Medulla oblongata (tissue), 1 donor: ENCODE measurements around the gene RERE.
"Not testable (repeated sequence)": the region's sequence is repeated elsewhere in the genome, so short reads cannot be mapped to it uniquely, and the experiment has no call there.

Experiments used
- DNase-seq: peaks from one replicate; pipeline ENCODE4 v3.0.0-alpha.2; 2015; ENCODE audit errors: extremely low spot score

RERE gene

GRCh38 chr1:8517661-8518489, 299.6 kb downstream of the RERE start:
- DNase-seq = no peak

GRCh38 chr1:8516793-8517556, 300.5 kb downstream of the RERE start:
- peak; percentile 75 for DNase-seq

DNA sequence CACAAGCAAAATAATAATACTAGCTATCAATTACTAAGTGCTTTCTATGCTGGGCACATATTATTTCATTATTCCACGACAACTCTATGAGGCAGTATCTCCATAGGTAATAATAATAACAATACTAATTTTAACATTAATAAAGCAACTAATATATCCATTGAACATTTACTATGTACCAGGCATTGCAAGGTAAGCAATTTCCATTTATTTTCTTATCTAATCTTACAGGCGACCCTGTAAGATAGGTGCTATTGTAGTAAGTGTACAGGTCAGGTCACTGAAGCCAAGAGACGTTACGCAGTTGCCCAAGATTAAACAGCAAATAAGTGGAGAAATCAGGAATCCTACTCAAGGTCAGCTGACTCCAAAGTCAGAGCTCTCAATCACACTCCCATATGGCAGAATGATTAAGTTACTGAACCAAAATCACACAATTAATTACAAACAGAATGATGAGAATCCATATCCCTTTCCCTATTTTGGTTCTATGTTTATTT, 301.1 kb downstream of the RERE start:
- DNase-seq = no peak

DNA sequence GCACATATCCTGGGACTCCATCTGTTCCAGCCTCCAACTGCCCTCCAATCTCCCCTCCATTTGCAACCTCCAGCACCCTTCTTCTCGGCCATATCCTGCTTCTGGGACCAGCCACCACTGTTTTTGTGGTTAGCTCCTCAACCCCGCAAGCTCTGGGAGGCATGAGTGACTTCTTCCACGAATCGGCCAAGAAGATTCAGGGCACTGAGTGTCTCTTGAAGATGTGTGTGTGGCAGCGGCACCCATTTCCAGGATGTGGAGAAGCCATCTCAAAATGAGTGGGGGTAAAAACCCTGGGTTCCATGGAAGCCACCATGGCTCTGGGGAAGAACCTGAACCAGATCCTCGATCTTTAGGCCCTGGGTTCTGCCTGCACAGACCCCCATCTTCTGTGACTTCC, 304.9 kb downstream of the RERE start:
- no peak for DNase-seq

- DNase-seq = peak; percentile 54
Measured at GRCh38 chr1:8510041-8510823, 307.2 kb downstream of the RERE start.

- DNase-seq = no peak
Measured at GRCh38 chr1:8509579-8509978, 307.9 kb downstream of the RERE start.

GRCh38 chr1:8506995-8507615, 310.3 kb downstream of the RERE start:
- no peak for DNase-seq

GRCh38 chr1:8506456-8506855, 311.0 kb downstream of the RERE start:
- DNase-seq = no peak

DNA sequence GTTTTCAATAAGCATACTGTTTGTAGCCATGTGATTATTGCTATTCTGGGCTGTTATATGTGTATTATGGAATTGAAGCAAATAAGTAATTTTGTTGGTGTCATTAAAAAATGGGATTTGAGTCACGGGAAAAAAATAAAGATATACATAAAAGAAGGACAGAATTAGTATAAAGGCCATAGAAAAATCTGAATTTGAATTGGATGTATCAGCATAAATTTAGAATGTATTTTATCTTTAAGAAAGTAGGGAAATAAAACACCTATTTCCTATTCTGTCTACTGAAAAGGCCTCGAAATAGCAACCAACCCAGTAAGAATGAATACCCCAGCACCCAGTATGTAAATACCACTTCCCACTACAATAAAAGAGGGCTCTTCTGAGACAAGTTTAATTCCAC, 313.6 kb downstream of the RERE start:
- DNase-seq = no peak

DNA sequence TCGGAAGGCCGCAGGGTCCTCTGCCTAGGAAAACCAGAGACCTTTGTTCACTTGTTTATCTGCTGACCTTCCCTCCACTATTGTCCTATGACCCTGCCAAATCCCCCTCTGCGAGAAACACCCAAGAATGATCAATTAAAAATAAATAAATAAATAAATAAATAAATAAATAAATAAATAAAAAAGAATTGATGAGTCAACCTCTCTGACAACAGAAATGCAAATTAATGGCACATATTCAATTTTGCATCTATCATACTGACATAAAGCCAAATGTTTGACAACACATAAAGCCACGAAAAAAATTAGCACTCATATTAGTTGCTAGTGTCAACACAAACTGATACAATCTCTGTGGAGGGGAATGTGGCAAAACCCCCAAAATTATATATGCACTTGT, 314.5 kb downstream of the RERE start:
- DNase-seq = not testable (repeated sequence)

DNA sequence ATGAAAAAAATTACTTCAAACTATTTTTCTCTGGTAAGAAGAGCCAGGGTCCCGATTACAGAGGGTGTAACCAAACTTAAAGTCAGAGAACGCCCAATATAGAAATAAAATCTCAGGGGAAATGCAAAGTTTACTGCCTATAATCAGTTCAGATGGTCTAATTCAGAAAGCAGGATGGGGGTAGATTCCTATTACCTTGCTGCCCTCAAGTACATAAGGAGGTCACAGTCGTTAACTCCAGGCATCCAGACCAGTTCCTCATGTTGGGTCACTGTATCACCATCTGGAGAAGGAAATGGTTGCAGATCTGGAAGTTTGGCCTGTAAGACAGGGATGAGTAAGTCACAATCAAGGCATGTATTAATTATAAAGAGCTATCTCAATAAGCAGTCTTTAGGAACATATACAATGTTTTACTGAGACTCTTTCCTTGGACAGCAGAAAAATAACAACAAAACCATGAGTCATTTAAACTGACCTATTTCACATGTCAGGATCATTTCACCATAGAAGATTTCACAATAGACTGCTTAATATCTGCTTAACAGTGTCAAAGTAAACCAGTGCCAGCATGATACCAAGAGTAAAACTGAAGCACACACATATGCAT, 320.1 kb downstream of the RERE start:
- DNase-seq = no peak

GRCh38 chr1:8496473-8496872, 321.0 kb downstream of the RERE start:
- no peak for DNase-seq

- DNase-seq = no peak
Measured at GRCh38 chr1:8495928-8496401, 321.5 kb downstream of the RERE start.

GRCh38 chr1:8494681-8495080, 322.8 kb downstream of the RERE start:
- DNase-seq = no peak

GRCh38 chr1:8493916-8494540, 323.4 kb downstream of the RERE start:
- no peak for DNase-seq

- no peak for DNase-seq
Measured at GRCh38 chr1:8487249-8487648, 330.2 kb downstream of the RERE start.

DNA sequence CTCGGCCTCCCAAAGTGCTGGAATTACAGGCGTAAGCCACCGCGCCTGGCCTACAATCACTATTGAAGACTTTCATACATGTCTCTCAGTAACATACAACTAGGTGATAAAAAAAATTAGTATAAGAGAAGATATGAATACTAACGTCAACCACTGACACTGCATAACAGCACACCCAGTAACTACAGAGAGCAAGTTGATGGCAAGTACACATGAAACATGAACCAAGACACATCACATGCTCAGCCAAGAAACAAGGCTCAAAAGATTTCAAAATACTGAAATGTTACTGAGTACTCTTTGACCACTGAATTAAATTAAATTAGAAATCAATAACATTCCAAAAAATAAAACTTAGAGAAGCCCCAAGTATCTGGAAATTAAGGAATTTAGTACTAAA, 331.4 kb downstream of the RERE start:
- no peak for DNase-seq

GRCh38 chr1:8483586-8483985, 333.9 kb downstream of the RERE start:
- DNase-seq = no peak

DNA sequence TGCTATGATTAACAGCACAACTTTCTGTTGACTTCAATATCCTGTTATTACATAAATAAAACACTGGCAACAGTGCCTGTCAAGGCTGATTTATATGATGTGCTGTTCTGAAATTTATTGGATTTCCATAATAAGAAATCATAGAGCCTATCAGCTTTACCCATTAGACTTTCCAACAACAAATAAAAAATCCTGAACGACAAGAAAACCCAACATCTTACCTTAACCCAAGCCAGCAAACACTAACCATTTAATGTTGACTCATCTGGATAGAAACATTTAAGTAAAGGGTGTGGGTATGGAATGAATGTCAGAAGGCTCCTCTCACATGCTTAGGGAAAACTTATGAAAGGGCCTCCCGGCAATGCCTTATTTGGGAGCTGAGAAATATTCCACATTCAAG, 334.5 kb downstream of the RERE start:
- no peak for DNase-seq

DNA sequence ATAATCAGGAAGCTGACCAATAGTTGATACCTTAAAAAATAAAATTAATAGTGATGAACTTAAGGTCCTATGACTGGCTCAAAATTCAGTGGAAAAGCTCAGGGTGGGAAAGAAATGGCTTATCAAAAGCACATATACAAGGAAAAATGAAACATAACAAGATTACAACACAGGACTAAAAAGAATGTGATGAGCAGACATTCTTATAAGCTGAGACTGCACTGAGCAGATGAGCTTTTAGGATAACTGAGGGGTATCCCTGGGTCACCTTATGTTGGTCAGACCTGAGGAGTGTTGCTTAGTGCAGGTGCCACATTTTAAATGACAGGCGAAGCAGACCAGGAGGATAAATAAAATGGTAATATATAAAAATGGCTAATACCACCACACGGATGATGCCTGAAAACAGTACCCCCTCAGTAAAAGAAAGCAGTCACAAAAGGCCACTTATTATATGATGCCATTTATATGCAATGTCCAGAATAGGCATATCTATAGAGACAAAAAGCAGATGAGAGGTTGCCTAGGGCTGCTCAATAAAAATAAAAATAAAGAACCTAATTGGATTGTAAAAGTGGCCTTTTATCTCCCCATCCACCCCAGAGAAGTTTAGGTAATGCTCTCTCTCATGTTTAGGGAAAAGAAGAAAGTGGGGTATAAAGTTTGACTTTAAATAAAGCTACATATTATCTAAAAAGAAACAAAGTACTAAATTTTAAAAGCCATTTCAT, 335.6 kb downstream of the RERE start:
- DNase-seq = no peak
